Small intestine (tissue), 7 donors: ENCODE measurements around the gene KIF21B. TPM values are rescaled to one million over a fixed set of nuclear protein-coding genes. Genes with fewer than 3 reads are reported as not detected.

Experiments
- DNase-seq, 2 donors: peaks; one replicate each; pipeline versions ENCODE4 v3.0.0 to v3.0.0-alpha.2; 2013
- FAIRE-seq: peaks from 2 replicates; lab custom pipeline; 2012; peaks lifted over from hg19 to GRCh38; lab: Jason Lieb, UNC
- H3K27ac ChIP-seq, 3 donors: one replicate each; pipeline ENCODE4 v1.5.1; 2013; ENCODE audit warnings: low read length in 2 of 3, mild to moderate bottlenecking in 2 of 3, control low read depth in 1 of 3, inconsistent platforms in 1 of 3, low read depth in 1 of 3, moderate library complexity in 1 of 3
- H3K27me3 ChIP-seq, 3 donors: one replicate each; pipeline ENCODE4 v1.6.1; 2013; ENCODE audit warnings: low read length in 3 of 3, inconsistent platforms in 1 of 3; ENCODE audit not compliant: control insufficient read depth in 3 of 3, insufficient read depth in 3 of 3
- H3K36me3 ChIP-seq, 3 donors: one replicate each; pipeline ENCODE4 v1.6.1; 2013; ENCODE audit warnings: low read length in 3 of 3, inconsistent platforms in 1 of 3, low read depth in 1 of 3, mild to moderate bottlenecking in 1 of 3, moderate library complexity in 1 of 3; ENCODE audit not compliant: control insufficient read depth in 3 of 3, insufficient read depth in 2 of 3
- H3K4me1 ChIP-seq, 3 donors: one replicate each; pipeline ENCODE4 v1.6.1; 2013; ENCODE audit warnings: low read length in 2 of 3, inconsistent platforms in 1 of 3, low read depth in 1 of 3, mild to moderate bottlenecking in 1 of 3, moderate library complexity in 1 of 3; ENCODE audit not compliant: control insufficient read depth in 3 of 3, insufficient read depth in 2 of 3
- H3K4me3 ChIP-seq, 3 donors: one replicate each; pipeline ENCODE4 v1.5.1; 2013; ENCODE audit warnings: low read length in 3 of 3, control low read depth in 1 of 3, inconsistent platforms in 1 of 3, low read depth in 1 of 3, mild to moderate bottlenecking in 1 of 3, moderate library complexity in 1 of 3
- H3K9me3 ChIP-seq, 2 donors: one replicate each; pipeline ENCODE4 v1.6.1; 2013; ENCODE audit warnings: low read depth in 1 of 2, low read length in 1 of 2; ENCODE audit not compliant: control insufficient read depth in 2 of 2, insufficient read depth in 1 of 2
- WGBS, 3 donors: extraction: QIAGEN DNeasy Blood & Tissue Kit; methylation state at CpG; one replicate each; pipeline ENCODE4 v1.1.7; 2013; 5-methylcytosine and 5-hydroxymethylcytosine counted together
- polyA plus RNA-seq, 4 donors: library from polyadenylated mRNA; stranded (reverse) in 3 of 4; unstranded in 1 of 4; fragments of 200-250 nt in 3 of 4; fragments of 120-200 nt in 1 of 4; gene quantifications; one replicate each; pipeline versions ENCODE4 v1.2.1 to v1.2.3, GENCODE V29; 2013
- donor health status: healthy with polysubstance abuse.
- donor health status: control.
- donor health status: control.
- donor health status: Bipolar disorder and iron deficiency.
- donor health status: healthy.

KIF21B gene
- polyA plus RNA-seq, 4 donors, result 0.89 to 12.9 (median 1.8) TPM

DNA sequence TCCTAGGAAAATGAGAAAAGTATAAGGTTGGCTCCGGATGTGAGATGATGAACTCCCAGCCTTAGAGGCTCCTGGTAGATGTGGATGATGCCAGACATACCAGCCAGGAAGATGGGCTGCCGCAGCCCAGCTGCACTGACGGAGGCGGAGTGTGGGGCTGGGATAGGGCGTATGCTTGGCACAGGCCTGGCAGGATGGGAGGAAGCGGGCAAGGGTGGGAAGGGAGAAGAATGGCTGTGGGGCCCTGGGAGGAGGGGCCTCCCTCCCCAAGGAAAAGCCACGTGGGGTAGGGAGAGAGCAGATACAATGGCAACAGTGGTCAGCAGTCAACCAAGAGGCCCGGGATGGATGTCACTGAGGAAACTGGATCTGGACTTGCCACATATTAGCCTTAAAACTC, 41.3 kb upstream of the KIF21B start:
- H3K4me1 ChIP-seq, result peaks cover 0 to 5% (median 0%) of the 10 kb centered on the region in 3 donors
- no peaks in the 10 kb centered on the region for H3K9me3 ChIP-seq
- no peak overlapping the region for H3K4me3 ChIP-seq
- no peaks in the 10 kb centered on the region for H3K36me3 ChIP-seq
- 68 to 77% (median 70%) methylated on average over 8 of the region's 8 CpGs for WGBS, 3 donors
- DNase-seq, result no peak
- peaks cover 0 to 5% (median 0%) of the 10 kb centered on the region in 3 donors for H3K27me3 ChIP-seq
- no peak for FAIRE-seq
- H3K27ac ChIP-seq, result no peak overlapping the region

DNA sequence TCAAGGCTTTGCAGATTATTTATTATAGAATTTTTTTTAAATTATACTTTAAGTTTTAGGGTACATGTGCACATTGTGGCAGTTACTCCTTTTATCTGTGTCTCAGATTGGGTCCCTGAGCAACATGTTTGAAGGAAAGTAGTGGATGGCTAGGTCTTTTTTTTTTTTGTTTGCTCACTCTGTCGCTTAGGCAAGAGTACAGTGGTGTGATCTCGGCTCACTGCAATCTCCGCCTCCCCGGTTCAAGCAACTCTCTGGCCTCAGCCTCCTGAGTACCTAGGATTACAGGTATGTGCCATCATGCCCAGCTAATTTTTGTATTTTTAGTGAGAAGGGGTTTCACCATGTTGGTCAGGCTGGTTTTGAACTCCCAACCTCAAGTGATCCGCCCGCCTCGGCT, 39.6 kb upstream of the KIF21B start:
- peaks cover 0 to 13% (median 0%) of the 10 kb centered on the region in 3 donors for H3K27me3 ChIP-seq
- no peak for FAIRE-seq
- 75 to 85% (median 83%) methylated on average over 7 of the region's 7 CpGs for WGBS, 3 donors
- no peak overlapping the region for H3K27ac ChIP-seq
- no peaks in the 10 kb centered on the region for H3K36me3 ChIP-seq
- H3K9me3 ChIP-seq, result no peaks in the 10 kb centered on the region
- no peak for DNase-seq
- peaks cover 0 to 5% (median 0%) of the 10 kb centered on the region in 3 donors for H3K4me1 ChIP-seq
- H3K4me3 ChIP-seq, result no peak overlapping the region

DNA sequence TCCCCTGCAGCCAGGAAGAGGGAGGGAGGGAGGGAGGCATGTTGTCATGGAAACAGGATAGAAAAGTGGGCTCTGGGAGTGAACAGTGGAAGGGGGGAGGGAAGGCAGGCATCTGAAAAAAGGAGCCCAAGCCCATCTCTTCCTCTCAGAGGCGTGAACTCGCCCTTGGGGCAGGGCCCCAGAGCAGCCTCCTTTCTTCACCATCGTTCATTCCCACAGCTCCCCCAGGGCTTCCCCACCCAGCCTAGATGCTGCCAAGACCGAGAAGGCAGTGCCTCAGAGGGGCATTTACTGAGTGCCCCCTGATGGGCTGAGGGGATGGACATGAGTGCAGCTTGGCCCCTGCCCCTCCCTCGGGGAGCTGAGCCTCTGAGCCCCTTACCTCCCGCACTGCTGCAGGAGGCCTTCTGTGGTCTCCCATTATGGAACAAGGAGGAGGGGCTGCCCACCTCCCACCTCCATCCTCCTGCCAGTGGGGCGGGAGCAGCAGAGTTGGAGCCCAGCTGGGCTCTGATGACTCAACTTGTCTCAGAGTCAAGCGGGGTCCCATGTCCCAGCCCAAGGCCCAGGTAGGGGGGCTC, 39.1 kb upstream of the KIF21B start:
- Histone ChIP-seq H3K9me3 (no peaks in the 10 kb centered on the region), H3K4me3 (no peak overlapping the region), H3K36me3 (no peaks in the 10 kb centered on the region), H3K27me3 (peaks cover 0 to 13% (median 0%) of the 10 kb centered on the region in 3 donors), H3K4me1 (peaks cover 0 to 5% (median 0%) of the 10 kb centered on the region in 3 donors), H3K27ac (no peak overlapping the region)
- DNase-seq (no peak), FAIRE-seq (no peak)
- WGBS, 3 donors, result 72 to 80% (median 78%) methylated on average over 8 of the region's 8 CpGs

DNA sequence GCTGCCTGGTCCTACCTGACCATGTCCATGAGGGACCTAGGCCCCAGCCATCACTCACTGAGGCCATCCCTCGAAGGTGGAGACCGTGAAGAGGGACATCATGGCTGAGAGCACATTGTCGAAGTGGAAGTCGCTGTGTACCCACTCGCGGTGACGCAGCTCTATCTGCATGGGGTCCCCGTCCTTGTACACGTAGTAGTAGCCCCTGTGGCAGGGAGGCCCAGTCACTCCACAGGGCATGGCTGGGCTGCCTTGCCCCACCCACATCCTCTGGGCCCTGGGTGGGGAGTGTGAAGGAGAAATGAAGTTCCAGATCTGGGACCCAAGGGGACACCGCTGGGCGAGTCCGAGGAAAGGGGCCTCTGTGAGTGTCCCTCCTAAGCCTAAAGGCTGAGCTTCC, 38.4 kb upstream of the KIF21B start:
- no peak overlapping the region for H3K4me3 ChIP-seq
- DNase-seq (no peak), FAIRE-seq (no peak)
- H3K27me3 ChIP-seq, result peaks cover 0 to 13% (median 0%) of the 10 kb centered on the region in 3 donors
- H3K9me3 ChIP-seq, result no peaks in the 10 kb centered on the region
- WGBS, 3 donors, result 92 to 98% (median 95%) methylated on average over 12 of the region's 12 CpGs
- no peaks in the 10 kb centered on the region for H3K36me3 ChIP-seq
- H3K27ac ChIP-seq, result no peak overlapping the region
- peaks cover 0 to 5% (median 0%) of the 10 kb centered on the region in 3 donors for H3K4me1 ChIP-seq

GRCh38 chr1:201061049-201061448, 37.5 kb upstream of the KIF21B start:
- FAIRE-seq (no peak), DNase-seq (no peak)
- peaks cover 0 to 11% (median 0%) of the 10 kb centered on the region in 3 donors for H3K27me3 ChIP-seq
- H3K4me1 ChIP-seq, result peaks cover 0 to 5% (median 0%) of the 10 kb centered on the region in 3 donors
- H3K9me3 ChIP-seq, result no peaks in the 10 kb centered on the region
- no peak overlapping the region for H3K4me3 ChIP-seq
- H3K36me3 ChIP-seq, result no peaks in the 10 kb centered on the region
- WGBS, 3 donors, result 84 to 93% (median 85%) methylated on average over 4 of the region's 4 CpGs
- no peak overlapping the region for H3K27ac ChIP-seq

DNA sequence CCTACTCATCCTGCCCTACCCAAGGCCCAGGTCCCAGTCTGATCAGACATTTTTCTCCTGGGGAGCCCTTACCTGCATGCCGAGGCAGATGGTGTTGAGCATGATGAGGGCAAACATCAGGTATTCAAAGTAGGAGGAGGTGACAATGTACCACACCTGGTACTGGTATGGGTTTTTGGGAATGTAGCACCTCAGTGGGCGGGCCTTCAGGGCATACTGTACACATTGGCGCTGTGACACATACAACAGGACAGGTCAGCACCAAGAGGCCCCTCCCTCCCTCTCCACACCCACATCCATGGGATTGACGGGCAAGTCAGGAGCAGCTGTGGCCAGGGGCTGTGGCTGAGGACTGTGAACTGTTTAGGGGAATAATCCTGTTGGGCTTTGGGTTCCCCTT, 37.1 kb upstream of the KIF21B start:
- no peak overlapping the region for H3K27ac ChIP-seq
- FAIRE-seq, result no peak
- WGBS, 3 donors, result 73 to 83% (median 78%) methylated on average over 4 of the region's 4 CpGs
- DNase-seq, result no peak
- H3K4me1 ChIP-seq, result peaks cover 0 to 5% (median 0%) of the 10 kb centered on the region in 3 donors
- H3K27me3 ChIP-seq, result peaks cover 0 to 10% (median 0%) of the 10 kb centered on the region in 3 donors
- no peak overlapping the region for H3K4me3 ChIP-seq
- H3K36me3 ChIP-seq, result no peaks in the 10 kb centered on the region
- no peaks in the 10 kb centered on the region for H3K9me3 ChIP-seq

- Histone ChIP-seq H3K4me1 (peaks cover 0 to 5% (median 0%) of the 10 kb centered on the region in 3 donors), H3K4me3 (no peak overlapping the region), H3K9me3 (no peaks in the 10 kb centered on the region), H3K36me3 (no peaks in the 10 kb centered on the region), H3K27ac (no peak overlapping the region), H3K27me3 (peaks cover 0 to 9% (median 0%) of the 10 kb centered on the region in 3 donors)
- no peak for FAIRE-seq
- DNase-seq, result peak; percentile 12 to 36
- WGBS, 3 donors, result 29 to 50% (median 48%) methylated on average over 5 of the region's 5 CpGs
Measured at GRCh38 chr1:201059871-201060555, 36.5 kb upstream of the KIF21B start.

- no peak for DNase-seq
- FAIRE-seq, result no peak
- WGBS, 3 donors, result 70 to 83% (median 78%) methylated on average over 3 of the region's 3 CpGs
- Histone ChIP-seq H3K36me3 (no peaks in the 10 kb centered on the region), H3K9me3 (no peaks in the 10 kb centered on the region), H3K4me1 (peaks cover 0 to 5% (median 0%) of the 10 kb centered on the region in 3 donors), H3K27ac (no peak overlapping the region), H3K27me3 (peaks cover 0 to 9% (median 0%) of the 10 kb centered on the region in 3 donors), H3K4me3 (no peak overlapping the region)
Measured at GRCh38 chr1:201059401-201059800, 35.9 kb upstream of the KIF21B start.
